Left lung (tissue), 10 donors: ENCODE measurements around the gene PPP1R37. TPM values are rescaled to one million over a fixed set of nuclear protein-coding genes. Genes with fewer than 3 reads are reported as not detected.

Experiments used
- ATAC-seq: fragments of 200-7000 bp; cut with Tn5 transposase; one replicate; pipeline ENCODE4 v1.9.1; 2020; ENCODE audit warnings: moderate library complexity
- DNase-seq, 4 donors: peaks; one replicate each; pipeline ENCODE4 v3.0.0-alpha.2; 2013 to 2020
- H3K27ac ChIP-seq, 2 donors: fragments of 200-600 bp; sonication (generic) in 1 of 2; one replicate each; pipeline versions ENCODE4 v1.5.0 to v1.8.0; 2020 to 2021
- H3K27me3 ChIP-seq, 2 donors: fragments of 200-600 bp; sonication (generic) in 1 of 2; one replicate each; pipeline versions ENCODE4 v1.5.0 to v1.8.0; 2020 to 2021
- H3K36me3 ChIP-seq, 2 donors: fragments of 200-600 bp; sonication (generic) in 1 of 2; one replicate each; pipeline versions ENCODE4 v1.5.0 to v1.8.0; 2020 to 2021
- H3K4me1 ChIP-seq, 2 donors: fragments of 200-600 bp; one replicate each; pipeline ENCODE4 v1.8.0; 2021
- H3K4me3 ChIP-seq, 2 donors: fragments of 200-600 bp; sonication (generic) in 1 of 2; one replicate each; pipeline versions ENCODE4 v1.5.0 to v1.8.0; 2020 to 2021; ENCODE audit warnings: mild to moderate bottlenecking in 1 of 2
- H3K9me3 ChIP-seq, 2 donors: fragments of 200-600 bp; sonication (generic) in 1 of 2; one replicate each; pipeline versions ENCODE4 v1.5.0 to v1.8.0; 2020 to 2021
- intact Hi-C, 2 donors: fragments of 100-400 bp; cut with DNase I; formaldehyde crosslinking; loops; one replicate each; pipeline versions ENCODE4 v1.11.2 to v1.14.2; 2022
- polyA plus RNA-seq, 6 donors: library from polyadenylated mRNA; unstranded; fragments of 120-200 nt; gene quantifications; one replicate each; pipeline ENCODE4 v1.2.1, GENCODE V29; 2013; ENCODE audit not compliant: insufficient read length in 6 of 6
- total RNA-seq, 2 donors: library from RNA; stranded (reverse); fragmentation: NEBNext Ultra II Directional; extraction: Animal tissue kit (Norgen Biotek cat#: 25700); gene quantifications; one replicate each; pipeline ENCODE4 v1.2.1, GENCODE V29; 2021
- TF ChIP-seq, protein P1 (sequence below), 2 donors: fragments of 200-600 bp; sonication (generic) in 1 of 2; IDR thresholded peaks; one replicate each; pipeline versions ENCODE4 v1.5.0 to v1.8.0; 2021; ENCODE audit warnings: antibody characterized with exemption in 2 of 2
- donor health status: DM: no; HTN: yes; CAD: no.
- donor health status: DM: no; HTN: no; CAD: no.

The PPP1R37 gene
- total and polyA plus RNA-seq, 8 donors, result 17.3 to 29.8 (median 26.0) TPM

GRCh38 chr19:45156751-45157150 lies 63.8 kb downstream of the PPP1R37 start:
- Histone ChIP-seq H3K4me1 (peaks cover 21 to 28% of the 10 kb centered on the region in 2 donors), H3K4me3 (no peak overlapping the region), H3K27me3 (peaks cover 22 to 100% of the 10 kb centered on the region in 2 donors), H3K36me3 (no peaks in the 10 kb centered on the region), H3K27ac (no peak overlapping the region), H3K9me3 (no peaks in the 10 kb centered on the region)
- no peak for ATAC-seq
- TF ChIP-seq, protein P1, sequence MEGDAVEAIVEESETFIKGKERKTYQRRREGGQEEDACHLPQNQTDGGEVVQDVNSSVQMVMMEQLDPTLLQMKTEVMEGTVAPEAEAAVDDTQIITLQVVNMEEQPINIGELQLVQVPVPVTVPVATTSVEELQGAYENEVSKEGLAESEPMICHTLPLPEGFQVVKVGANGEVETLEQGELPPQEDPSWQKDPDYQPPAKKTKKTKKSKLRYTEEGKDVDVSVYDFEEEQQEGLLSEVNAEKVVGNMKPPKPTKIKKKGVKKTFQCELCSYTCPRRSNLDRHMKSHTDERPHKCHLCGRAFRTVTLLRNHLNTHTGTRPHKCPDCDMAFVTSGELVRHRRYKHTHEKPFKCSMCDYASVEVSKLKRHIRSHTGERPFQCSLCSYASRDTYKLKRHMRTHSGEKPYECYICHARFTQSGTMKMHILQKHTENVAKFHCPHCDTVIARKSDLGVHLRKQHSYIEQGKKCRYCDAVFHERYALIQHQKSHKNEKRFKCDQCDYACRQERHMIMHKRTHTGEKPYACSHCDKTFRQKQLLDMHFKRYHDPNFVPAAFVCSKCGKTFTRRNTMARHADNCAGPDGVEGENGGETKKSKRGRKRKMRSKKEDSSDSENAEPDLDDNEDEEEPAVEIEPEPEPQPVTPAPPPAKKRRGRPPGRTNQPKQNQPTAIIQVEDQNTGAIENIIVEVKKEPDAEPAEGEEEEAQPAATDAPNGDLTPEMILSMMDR (IDR thresholded peaks at IDR 0.05), result no peak
- DNase-seq, result no peak
- intact Hi-C loops, result no loop called here

GRCh38 chr19:45158503-45159209 lies 65.7 kb downstream of the PPP1R37 start:
- no peaks in the 10 kb centered on the region for H3K36me3 ChIP-seq
- no peak overlapping the region for H3K27ac ChIP-seq
- no peak for DNase-seq
- H3K4me1 ChIP-seq, result peaks cover 2 to 9% of the 10 kb centered on the region in 2 donors
- no peak for ATAC-seq
- H3K9me3 ChIP-seq, result no peaks in the 10 kb centered on the region
- TF ChIP-seq, protein P1 (IDR thresholded peaks at IDR 0.05), result no peak
- intact Hi-C loops, result no loop called here
- peaks cover 3 to 88% of the 10 kb centered on the region in 2 donors for H3K27me3 ChIP-seq
- no peak overlapping the region for H3K4me3 ChIP-seq

DNA sequence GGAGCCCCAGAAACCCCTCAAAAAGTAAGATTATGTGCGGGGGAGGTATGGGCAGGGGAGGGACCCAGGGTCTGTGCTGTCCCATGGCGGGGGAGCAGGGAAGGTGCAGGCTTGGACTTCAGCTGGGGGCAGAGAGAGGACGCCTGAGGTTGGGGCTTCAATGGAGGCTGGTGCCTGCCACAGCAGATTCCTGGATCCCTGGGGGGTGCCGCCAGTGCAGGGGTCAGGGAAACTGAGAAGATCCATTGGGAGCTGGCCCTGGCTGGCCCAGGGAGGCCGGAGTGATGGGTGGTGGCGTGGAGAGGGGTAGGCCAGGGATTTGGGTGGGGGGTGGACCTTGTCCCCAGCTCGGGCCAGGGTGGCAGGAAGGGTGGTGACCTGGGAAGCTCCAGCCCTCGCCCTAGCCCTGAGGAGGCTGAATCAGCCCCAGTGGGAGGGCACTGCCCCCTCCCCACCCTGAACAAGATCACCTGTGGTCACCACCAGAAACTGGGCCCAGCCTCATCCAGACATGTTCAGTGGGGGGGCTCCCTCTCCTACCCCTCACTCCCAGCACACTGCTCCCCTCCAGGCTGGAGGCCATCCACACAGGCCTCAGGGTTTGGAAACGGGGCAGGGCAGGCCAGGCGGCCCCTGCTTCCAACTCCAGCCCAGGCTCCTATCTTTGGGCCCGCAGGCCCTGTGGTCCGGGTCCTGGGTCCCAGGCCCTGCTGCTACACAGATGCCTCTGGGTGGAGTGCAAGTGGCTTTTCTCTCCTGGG lies 66.4 kb downstream of the PPP1R37 start:
- no peaks in the 10 kb centered on the region for H3K36me3 ChIP-seq
- peaks cover 0 to 80% of the 10 kb centered on the region in 2 donors for H3K27me3 ChIP-seq
- intact Hi-C loops, result no loop called here

GRCh38 chr19:45159971-45160324 lies 67.0 kb downstream of the PPP1R37 start:
- Histone ChIP-seq H3K4me3 (no peak overlapping the region), H3K9me3 (no peaks in the 10 kb centered on the region), H3K36me3 (no peaks in the 10 kb centered on the region), H3K27ac (no peak overlapping the region), H3K4me1 (peaks cover 0 to 10% of the 10 kb centered on the region in 2 donors), H3K27me3 (peaks cover 0 to 75% of the 10 kb centered on the region in 2 donors)
- no peak for DNase-seq
- TF ChIP-seq, protein P1 (IDR thresholded peaks at IDR 0.05), result no peak
- ATAC-seq, result no peak
- intact Hi-C loops, result no loop called here

More for the DNA sequence above, 66.4 kb downstream of the PPP1R37 start:
- Histone ChIP-seq H3K27ac (no peak overlapping the region), H3K4me1 (peaks cover 0 to 6% of the 10 kb centered on the region in 2 donors), H3K9me3 (no peaks in the 10 kb centered on the region), H3K4me3 (no peak overlapping the region)
- no peak for DNase-seq
- ATAC-seq, result no peak
- TF ChIP-seq, protein P1 (IDR thresholded peaks at IDR 0.05), result no peak
